Measurements from ENCODE around the gene GLI3. TPM values are rescaled to one million over a fixed set of nuclear protein-coding genes. Genes with fewer than 3 reads are reported as not detected.

The GLI3 gene
- total RNA-seq, 2 donors from 2014 or later, result 2.7 to 10.2 TPM

- Histone ChIP-seq H3K9ac (ENCODE audit: extremely low read depth, low read length, poor library complexity, severe bottlenecking) (no peak overlapping the region), H3K36me3 (ENCODE audit: control insufficient read depth, insufficient read depth, low read length) (no peaks in the 10 kb centered on the region), H3K4me3 (ENCODE audit: low read length) (no peak overlapping the region), H3K9me3 (ENCODE audit: control insufficient read depth, low read length) (no peaks in the 10 kb centered on the region), H3K4me1 (ENCODE audit: control insufficient read depth, insufficient read depth, low read length) (no peaks in the 10 kb centered on the region), H3K27me3 (ENCODE audit: control insufficient read depth, insufficient read depth, low read length, poor library complexity, severe bottlenecking) (no peaks in the 10 kb centered on the region), H3K27ac (ENCODE audit: low read depth, low read length) (no peak overlapping the region)
- DNase-seq, result no peak
- no peaks in the 10 kb centered on the region for H3K9me3 Mint-ChIP-seq
- H3K4me3 Mint-ChIP-seq, result no peak overlapping the region
- peaks cover 5% of the 10 kb centered on the region for H3K27me3 Mint-ChIP-seq (ENCODE audit: insufficient read depth)
- no peaks in the 10 kb centered on the region for H3K36me3 Mint-ChIP-seq (ENCODE audit: low read depth)
- TF ChIP-seq, protein P1, sequence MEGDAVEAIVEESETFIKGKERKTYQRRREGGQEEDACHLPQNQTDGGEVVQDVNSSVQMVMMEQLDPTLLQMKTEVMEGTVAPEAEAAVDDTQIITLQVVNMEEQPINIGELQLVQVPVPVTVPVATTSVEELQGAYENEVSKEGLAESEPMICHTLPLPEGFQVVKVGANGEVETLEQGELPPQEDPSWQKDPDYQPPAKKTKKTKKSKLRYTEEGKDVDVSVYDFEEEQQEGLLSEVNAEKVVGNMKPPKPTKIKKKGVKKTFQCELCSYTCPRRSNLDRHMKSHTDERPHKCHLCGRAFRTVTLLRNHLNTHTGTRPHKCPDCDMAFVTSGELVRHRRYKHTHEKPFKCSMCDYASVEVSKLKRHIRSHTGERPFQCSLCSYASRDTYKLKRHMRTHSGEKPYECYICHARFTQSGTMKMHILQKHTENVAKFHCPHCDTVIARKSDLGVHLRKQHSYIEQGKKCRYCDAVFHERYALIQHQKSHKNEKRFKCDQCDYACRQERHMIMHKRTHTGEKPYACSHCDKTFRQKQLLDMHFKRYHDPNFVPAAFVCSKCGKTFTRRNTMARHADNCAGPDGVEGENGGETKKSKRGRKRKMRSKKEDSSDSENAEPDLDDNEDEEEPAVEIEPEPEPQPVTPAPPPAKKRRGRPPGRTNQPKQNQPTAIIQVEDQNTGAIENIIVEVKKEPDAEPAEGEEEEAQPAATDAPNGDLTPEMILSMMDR (conservative IDR thresholded peaks at IDR 0.05), result no peak
- 90 to 96% methylated on average over 3 to 4 of the region's 4 CpGs for WGBS, 2 experiments (ENCODE audit: insufficient coverage in 1 of 2, insufficient read length in 1 of 2)
- peaks cover 11% of the 10 kb centered on the region for H3K4me1 Mint-ChIP-seq
- H3K27ac Mint-ChIP-seq, result no peak overlapping the region
These were observed 99.1 kb downstream of the GLI3 start for GRCh38 chr7:42137941-42138340.

DNA sequence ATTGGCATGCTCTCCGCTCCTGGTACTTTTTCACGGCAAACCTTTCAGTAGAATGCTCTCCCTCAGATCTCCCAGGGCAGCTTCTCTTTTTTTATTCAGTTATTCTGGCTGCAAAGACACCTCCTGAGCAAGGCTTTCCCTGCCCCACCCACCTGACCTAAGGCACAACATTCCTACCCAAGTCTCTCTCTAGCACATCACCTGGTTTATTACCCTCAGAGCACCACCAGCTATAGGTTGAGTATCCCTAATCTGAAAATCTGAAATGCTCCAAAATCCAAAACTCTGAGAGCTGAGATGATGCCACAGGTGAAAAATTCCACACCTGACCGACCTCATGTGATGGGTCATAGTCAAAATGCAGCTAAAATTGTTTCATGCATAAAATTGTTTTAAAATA, 99.6 kb downstream of the GLI3 start:
- Mint-ChIP-seq H3K9me3 (no peaks in the 10 kb centered on the region), H3K4me3 (no peak overlapping the region), H3K4me1 (peaks cover 11% of the 10 kb centered on the region), H3K27ac (no peak overlapping the region), H3K36me3 (ENCODE audit: low read depth) (no peaks in the 10 kb centered on the region), H3K27me3 (ENCODE audit: insufficient read depth) (peaks cover 5% of the 10 kb centered on the region)
- H3K4me3 ChIP-seq (ENCODE audit: low read length), result no peak overlapping the region
- H3K9ac ChIP-seq (ENCODE audit: extremely low read depth, low read length, poor library complexity, severe bottlenecking), result no peak overlapping the region
- no peaks in the 10 kb centered on the region for H3K4me1 ChIP-seq (ENCODE audit: control insufficient read depth, insufficient read depth, low read length)
- no peaks in the 10 kb centered on the region for H3K27me3 ChIP-seq (ENCODE audit: control insufficient read depth, insufficient read depth, low read length, poor library complexity, severe bottlenecking)
- TF ChIP-seq, protein P1 (conservative IDR thresholded peaks at IDR 0.05), result no peak
- H3K9me3 ChIP-seq (ENCODE audit: control insufficient read depth, low read length), result no peaks in the 10 kb centered on the region
- no peak overlapping the region for H3K27ac ChIP-seq (ENCODE audit: low read depth, low read length)
- no peak for DNase-seq
- no peaks in the 10 kb centered on the region for H3K36me3 ChIP-seq (ENCODE audit: control insufficient read depth, insufficient read depth, low read length)
- WGBS, 2 experiments (ENCODE audit: insufficient coverage in 1 of 2, insufficient read length in 1 of 2), result 66 to 94% methylated on average over 2 to 3 of the region's 3 CpGs

GRCh38 chr7:42135728-42136127, 101.3 kb downstream of the GLI3 start:
- H3K27me3 Mint-ChIP-seq (ENCODE audit: insufficient read depth), result peaks cover 10% of the 10 kb centered on the region
- H3K4me3 ChIP-seq (ENCODE audit: low read length), result no peak overlapping the region
- 96 to 100% methylated on average over 1 of the region's 1 CpG for WGBS, 2 experiments (ENCODE audit: insufficient coverage in 1 of 2, insufficient read length in 1 of 2)
- TF ChIP-seq, protein P1 (conservative IDR thresholded peaks at IDR 0.05), result no peak
- no peaks in the 10 kb centered on the region for H3K9me3 Mint-ChIP-seq
- H3K4me1 ChIP-seq (ENCODE audit: control insufficient read depth, insufficient read depth, low read length), result no peaks in the 10 kb centered on the region
- DNase-seq, result no peak
- no peak overlapping the region for H3K27ac Mint-ChIP-seq
- H3K9me3 ChIP-seq (ENCODE audit: control insufficient read depth, low read length), result no peaks in the 10 kb centered on the region
- no peak overlapping the region for H3K9ac ChIP-seq (ENCODE audit: extremely low read depth, low read length, poor library complexity, severe bottlenecking)
- no peak overlapping the region for H3K4me3 Mint-ChIP-seq
- peaks cover 11% of the 10 kb centered on the region for H3K4me1 Mint-ChIP-seq
- no peaks in the 10 kb centered on the region for H3K36me3 Mint-ChIP-seq (ENCODE audit: low read depth)
- H3K27ac ChIP-seq (ENCODE audit: low read depth, low read length), result peak overlapping the region; percentile 42
- no peaks in the 10 kb centered on the region for H3K27me3 ChIP-seq (ENCODE audit: control insufficient read depth, insufficient read depth, low read length, poor library complexity, severe bottlenecking)
- no peaks in the 10 kb centered on the region for H3K36me3 ChIP-seq (ENCODE audit: control insufficient read depth, insufficient read depth, low read length)

All from endodermal cell (in vitro differentiated cells).